NCI-H2107 (cell line): ENCODE results near the gene MBD3.
"Not testable (repeated sequence)": the region's sequence is repeated elsewhere in the genome, so short reads cannot be mapped to it uniquely, and the experiment has no call there.

Source experiments
- DNase-seq: peaks from one replicate; lab custom pipeline; 2025; lab: John Stamatoyannopoulos, UW

MBD3 gene

GRCh38 chr19:1592755-1593500 lies at the start of gene MBD3:
Gene MBD3 (minus strand): TSS chr19:1592865. CDS start chr19:1592631, 234 bp downstream.
- DNase-seq = peak; percentile 93

- DNase-seq = not testable (repeated sequence)
Measured at GRCh38 chr19:1640893-1641448, 48.3 kb upstream of the MBD3 start.

GRCh38 chr19:1636325-1637236 lies 43.9 kb upstream of the MBD3 start:
- DNase-seq = no peak

- no peak for DNase-seq
Measured at GRCh38 chr19:1634938-1635243, 42.2 kb upstream of the MBD3 start.

GRCh38 chr19:1634242-1634937 lies 41.7 kb upstream of the MBD3 start:
- DNase-seq = no peak

GRCh38 chr19:1633269-1633826 lies 40.7 kb upstream of the MBD3 start:
- no peak for DNase-seq

GRCh38 chr19:1632462-1633268 lies 40.0 kb upstream of the MBD3 start:
- DNase-seq = no peak

- no peak for DNase-seq
Measured at GRCh38 chr19:1631557-1632100, 39.0 kb upstream of the MBD3 start.

- no peak for DNase-seq
Measured at GRCh38 chr19:1630811-1631210, 38.1 kb upstream of the MBD3 start.

GRCh38 chr19:1630012-1630411 lies 37.3 kb upstream of the MBD3 start:
- no peak for DNase-seq

- no peak for DNase-seq
Measured at GRCh38 chr19:1629256-1629808, 36.7 kb upstream of the MBD3 start.

- no peak for DNase-seq
Measured at GRCh38 chr19:1627194-1627593, 34.5 kb upstream of the MBD3 start.

- no peak for DNase-seq
Measured at GRCh38 chr19:1626417-1627010, 33.8 kb upstream of the MBD3 start.

GRCh38 chr19:1624458-1624857 lies 31.8 kb upstream of the MBD3 start:
- DNase-seq = no peak

- DNase-seq = no peak
Measured at GRCh38 chr19:1622541-1622940, 29.9 kb upstream of the MBD3 start.

GRCh38 chr19:1622007-1622406 lies 29.3 kb upstream of the MBD3 start:
- no peak for DNase-seq

- DNase-seq = no peak
Measured at GRCh38 chr19:1621574-1621973, 28.9 kb upstream of the MBD3 start.

GRCh38 chr19:1621021-1621420 lies 28.4 kb upstream of the MBD3 start:
- no peak for DNase-seq

- no peak for DNase-seq
Measured at GRCh38 chr19:1620502-1620901, 27.8 kb upstream of the MBD3 start.

- no peak for DNase-seq
Measured at GRCh38 chr19:1619703-1620102, 27.0 kb upstream of the MBD3 start.
